Neural cell (in vitro differentiated cells): ENCODE results near the gene QDPR. TPM values are rescaled to one million over a fixed set of nuclear protein-coding genes. Genes with fewer than 3 reads are reported as not detected.

ENCODE experiments used
- H2AFZ ChIP-seq: fragments of 200-600, 300-800 bp; sonication (generic), shearing (Covaris generic); 2 replicates; pipeline ENCODE4 v1.6.0; 2014; ENCODE audit warnings: low read depth, mild to moderate bottlenecking, antibody characterized with exemption, low read length, moderate library complexity
- H3F3A ChIP-seq: fragments of 200-600 bp; shearing (Covaris generic); 2 replicates; pipeline ENCODE4 v1.6.1; 2016; ENCODE audit warnings: mild to moderate bottlenecking, moderate library complexity, mixed read lengths, antibody characterized with exemption, low read length; ENCODE audit not compliant: insufficient read depth, poor library complexity, severe bottlenecking
- H3K27ac ChIP-seq: fragments of 200-600, 300-800 bp; sonication (generic), shearing (Covaris generic); 2 replicates; pipeline ENCODE4 v1.5.1; 2014; ENCODE audit warnings: mild to moderate bottlenecking, low read length, moderate library complexity
- H3K27me3 ChIP-seq: fragments of 300-800, 200-600 bp; sonication (generic), shearing (Covaris generic); 2 replicates; pipeline ENCODE4 v1.6.0; 2014; ENCODE audit warnings: mild to moderate bottlenecking, low read depth, low read length, moderate library complexity; ENCODE audit not compliant: insufficient read depth
- H3K36me3 ChIP-seq: fragments of 300-800, 200-600 bp; sonication (generic), shearing (Covaris generic); 2 replicates; pipeline ENCODE4 v1.5.1; 2014; ENCODE audit warnings: mild to moderate bottlenecking, antibody characterized with exemption, low read length, moderate library complexity; ENCODE audit not compliant: insufficient read depth
- H3K4me2 ChIP-seq: fragments of 300-800, 200-600 bp; sonication (generic), shearing (Covaris generic); 2 replicates; pipeline ENCODE4 v1.6.0; 2014; ENCODE audit warnings: mild to moderate bottlenecking, low read length
- H3K4me3 ChIP-seq: fragments of 300-800, 200-600 bp; sonication (generic), shearing (Covaris generic); 2 replicates; pipeline ENCODE4 v1.5.1; 2014; ENCODE audit warnings: mild to moderate bottlenecking, low read length, moderate library complexity
- H3K79me2 ChIP-seq: fragments of 200-600 bp; shearing (Covaris generic); replicated peaks from 2 replicates; pipeline ENCODE4 v1.6.0; 2014; ENCODE audit warnings: mild to moderate bottlenecking, low read length, moderate library complexity; ENCODE audit not compliant: insufficient read depth
- H3K9ac ChIP-seq: fragments of 300-800, 200-600 bp; sonication (generic), shearing (Covaris generic); 2 replicates; pipeline ENCODE4 v1.6.1; 2016; ENCODE audit warnings: mild to moderate bottlenecking, low read length, mixed read lengths
- H3K9me2 ChIP-seq: fragments of 200-600 bp; shearing (Covaris generic); 2 replicates; pipeline ENCODE4 v1.6.1; 2016; ENCODE audit warnings: mild to moderate bottlenecking, low read length, mixed read lengths; ENCODE audit not compliant: insufficient read depth
- H3K9me3 ChIP-seq: fragments of 200-600, 300-800 bp; sonication (generic), shearing (Covaris generic); 2 replicates; pipeline ENCODE4 v1.6.1; 2016; ENCODE audit warnings: mild to moderate bottlenecking, mixed run types, low read length, moderate library complexity, mixed read lengths
- H4K20me1 ChIP-seq: fragments of 200-600 bp; shearing (Covaris generic); 2 replicates; pipeline ENCODE4 v1.6.1; 2016; ENCODE audit warnings: mild to moderate bottlenecking, mixed run types; ENCODE audit not compliant: insufficient read depth
- CTCF ChIP-seq: fragments of 450-650 bp; IDR thresholded peaks from 2 replicates; pipeline ENCODE4 v1.5.1; 2014; ENCODE audit warnings: antibody characterized with exemption, mild to moderate bottlenecking, moderate library complexity; ENCODE audit not compliant: poor library complexity, severe bottlenecking
- EP300 ChIP-seq: fragments of 450-650 bp; conservative IDR thresholded peaks from 2 replicates; pipeline ENCODE4 v1.6.1; 2014; ENCODE audit warnings: antibody characterized with exemption, mild to moderate bottlenecking, moderate library complexity; ENCODE audit not compliant: poor library complexity, severe bottlenecking
- EZH2 ChIP-seq: fragments of 200-600, 300-800 bp; shearing (Covaris generic), sonication (generic); IDR thresholded peaks from 2 replicates; pipeline ENCODE4 v1.6.1; 2014; ENCODE audit warnings: antibody characterized with exemption, low read length, borderline replicate concordance, mild to moderate bottlenecking; ENCODE audit not compliant: insufficient read depth, poor library complexity, severe bottlenecking
- MXI1 ChIP-seq: fragments of 450-650 bp; conservative IDR thresholded peaks from 2 replicates; pipeline ENCODE4 v1.6.1; 2014; ENCODE audit warnings: antibody characterized with exemption, mild to moderate bottlenecking; ENCODE audit not compliant: poor library complexity, severe bottlenecking
- POLR2AphosphoS5 ChIP-seq: IDR thresholded peaks from 2 replicates; pipeline ENCODE4 v1.6.1; 2012
- RAD21 ChIP-seq: fragments of 450-650 bp; conservative IDR thresholded peaks from 2 replicates; pipeline ENCODE4 v1.6.1; 2014; ENCODE audit warnings: antibody characterized with exemption, mild to moderate bottlenecking, moderate library complexity
- SMC3 ChIP-seq: fragments of 450-650 bp; conservative IDR thresholded peaks from 2 replicates; pipeline ENCODE4 v1.6.1; 2014; ENCODE audit warnings: antibody characterized with exemption, mild to moderate bottlenecking, moderate library complexity; ENCODE audit not compliant: poor library complexity
- TAF1 ChIP-seq: IDR thresholded peaks from 2 replicates; pipeline ENCODE4 v1.6.1; 2012; ENCODE audit warnings: low read depth
- polyA plus RNA-seq: library from polyadenylated mRNA; depleted of rRNA; stranded (reverse); fragments of >200 nt; gene quantifications from 2 replicates; pipeline ENCODE4 v1.2.3, GENCODE V29; 2014
- TF ChIP-seq, protein P1 (sequence below): IDR thresholded peaks from 2 replicates; pipeline ENCODE4 v1.6.1; 2012; ENCODE audit warnings: borderline replicate concordance

The QDPR gene
- polyA plus RNA-seq, 1 donor from 2014 or later, result 37.3 TPM

DNA sequence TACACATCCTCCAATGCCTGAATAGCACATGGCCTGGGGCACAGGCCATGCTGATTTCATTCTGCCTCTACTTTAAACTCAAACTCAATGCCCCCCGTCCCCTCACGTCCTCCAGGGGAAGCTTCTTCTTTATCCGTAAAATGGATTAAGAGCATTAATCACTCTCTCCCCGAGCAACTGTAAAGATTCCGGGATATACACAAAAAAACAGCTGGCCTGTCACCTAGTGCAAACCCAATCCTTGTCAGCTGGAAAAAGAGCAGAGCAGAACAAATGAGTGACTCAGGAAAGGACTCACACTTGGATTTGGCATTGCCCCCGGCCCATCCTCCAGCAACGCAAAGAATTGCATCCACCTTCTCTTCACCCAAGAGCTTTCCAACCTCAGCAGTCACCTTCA is 7.8 kb downstream of the QDPR start:
- TF ChIP-seq MXI1 (no peak), TAF1 (no peak), RAD21 (no peak), CTCF (no peak)
- no peaks in the 10 kb centered on the region for H4K20me1 ChIP-seq
- H3K27ac ChIP-seq, result no peak overlapping the region
- peaks cover 4% of the 10 kb centered on the region for H3K36me3 ChIP-seq
- no peak overlapping the region for H3K4me3 ChIP-seq
- H3K4me2 ChIP-seq, result no peak overlapping the region
- H3K27me3 ChIP-seq, result no peaks in the 10 kb centered on the region
- H3K79me2 ChIP-seq, result no peaks in the 10 kb centered on the region
- no peaks in the 10 kb centered on the region for H3K9me3 ChIP-seq
- no peak overlapping the region for H2AFZ ChIP-seq
- H3F3A ChIP-seq, result no peaks in the 10 kb centered on the region
- no peak overlapping the region for H3K9ac ChIP-seq
- no peaks in the 10 kb centered on the region for H3K9me2 ChIP-seq

GRCh38 chr4:17502756-17503155 is 9.1 kb downstream of the QDPR start:
- Histone ChIP-seq H3K36me3 (peaks cover 4% of the 10 kb centered on the region), H3K4me3 (no peak overlapping the region), H3K27me3 (no peaks in the 10 kb centered on the region), H3F3A (no peaks in the 10 kb centered on the region), H3K9ac (no peak overlapping the region), H3K9me3 (no peaks in the 10 kb centered on the region), H3K79me2 (no peaks in the 10 kb centered on the region), H4K20me1 (no peaks in the 10 kb centered on the region), H3K4me2 (no peak overlapping the region), H3K9me2 (no peaks in the 10 kb centered on the region), H2AFZ (no peak overlapping the region), H3K27ac (no peak overlapping the region)
- TF ChIP-seq TAF1 (no peak), MXI1 (no peak), SMC3 (no peak), RAD21 (no peak), EP300 (no peak), EZH2 (no peak), POLR2AphosphoS5 (no peak), CTCF (no peak)
- TF ChIP-seq, protein P1, sequence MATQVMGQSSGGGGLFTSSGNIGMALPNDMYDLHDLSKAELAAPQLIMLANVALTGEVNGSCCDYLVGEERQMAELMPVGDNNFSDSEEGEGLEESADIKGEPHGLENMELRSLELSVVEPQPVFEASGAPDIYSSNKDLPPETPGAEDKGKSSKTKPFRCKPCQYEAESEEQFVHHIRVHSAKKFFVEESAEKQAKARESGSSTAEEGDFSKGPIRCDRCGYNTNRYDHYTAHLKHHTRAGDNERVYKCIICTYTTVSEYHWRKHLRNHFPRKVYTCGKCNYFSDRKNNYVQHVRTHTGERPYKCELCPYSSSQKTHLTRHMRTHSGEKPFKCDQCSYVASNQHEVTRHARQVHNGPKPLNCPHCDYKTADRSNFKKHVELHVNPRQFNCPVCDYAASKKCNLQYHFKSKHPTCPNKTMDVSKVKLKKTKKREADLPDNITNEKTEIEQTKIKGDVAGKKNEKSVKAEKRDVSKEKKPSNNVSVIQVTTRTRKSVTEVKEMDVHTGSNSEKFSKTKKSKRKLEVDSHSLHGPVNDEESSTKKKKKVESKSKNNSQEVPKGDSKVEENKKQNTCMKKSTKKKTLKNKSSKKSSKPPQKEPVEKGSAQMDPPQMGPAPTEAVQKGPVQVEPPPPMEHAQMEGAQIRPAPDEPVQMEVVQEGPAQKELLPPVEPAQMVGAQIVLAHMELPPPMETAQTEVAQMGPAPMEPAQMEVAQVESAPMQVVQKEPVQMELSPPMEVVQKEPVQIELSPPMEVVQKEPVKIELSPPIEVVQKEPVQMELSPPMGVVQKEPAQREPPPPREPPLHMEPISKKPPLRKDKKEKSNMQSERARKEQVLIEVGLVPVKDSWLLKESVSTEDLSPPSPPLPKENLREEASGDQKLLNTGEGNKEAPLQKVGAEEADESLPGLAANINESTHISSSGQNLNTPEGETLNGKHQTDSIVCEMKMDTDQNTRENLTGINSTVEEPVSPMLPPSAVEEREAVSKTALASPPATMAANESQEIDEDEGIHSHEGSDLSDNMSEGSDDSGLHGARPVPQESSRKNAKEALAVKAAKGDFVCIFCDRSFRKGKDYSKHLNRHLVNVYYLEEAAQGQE, result no peak
